ENCODE data around the gene SHISA9.

Gene SHISA9

GRCh38 chr16:13014476-13014875 is 113.1 kb downstream of the SHISA9 start:
- Histone ChIP-seq H3K9me3 (ENCODE audit: insufficient read depth, low read length) (no peaks in the 10 kb centered on the region), H3K4me3 (ENCODE audit: low read length) (no peak overlapping the region), H3K4me1 (ENCODE audit: low read length) (no peaks in the 10 kb centered on the region), H4K20me1 (ENCODE audit: insufficient read depth, low read length) (no peaks in the 10 kb centered on the region), H3K4me2 (ENCODE audit: low read length) (no peak overlapping the region), H3K27ac (ENCODE audit: low read length) (no peak overlapping the region), H3K9ac (ENCODE audit: low read length) (no peak overlapping the region), H3K27me3 (ENCODE audit: low read depth, low read length) (no peaks in the 10 kb centered on the region), H3K36me3 (replicated peaks; ENCODE audit: low read depth, low read length) (no peaks in the 10 kb centered on the region), H3K79me2 (ENCODE audit: low read length) (no peaks in the 10 kb centered on the region), H2AFZ (ENCODE audit: low read depth, low read length) (no peak overlapping the region)
- TF ChIP-seq, protein P1, sequence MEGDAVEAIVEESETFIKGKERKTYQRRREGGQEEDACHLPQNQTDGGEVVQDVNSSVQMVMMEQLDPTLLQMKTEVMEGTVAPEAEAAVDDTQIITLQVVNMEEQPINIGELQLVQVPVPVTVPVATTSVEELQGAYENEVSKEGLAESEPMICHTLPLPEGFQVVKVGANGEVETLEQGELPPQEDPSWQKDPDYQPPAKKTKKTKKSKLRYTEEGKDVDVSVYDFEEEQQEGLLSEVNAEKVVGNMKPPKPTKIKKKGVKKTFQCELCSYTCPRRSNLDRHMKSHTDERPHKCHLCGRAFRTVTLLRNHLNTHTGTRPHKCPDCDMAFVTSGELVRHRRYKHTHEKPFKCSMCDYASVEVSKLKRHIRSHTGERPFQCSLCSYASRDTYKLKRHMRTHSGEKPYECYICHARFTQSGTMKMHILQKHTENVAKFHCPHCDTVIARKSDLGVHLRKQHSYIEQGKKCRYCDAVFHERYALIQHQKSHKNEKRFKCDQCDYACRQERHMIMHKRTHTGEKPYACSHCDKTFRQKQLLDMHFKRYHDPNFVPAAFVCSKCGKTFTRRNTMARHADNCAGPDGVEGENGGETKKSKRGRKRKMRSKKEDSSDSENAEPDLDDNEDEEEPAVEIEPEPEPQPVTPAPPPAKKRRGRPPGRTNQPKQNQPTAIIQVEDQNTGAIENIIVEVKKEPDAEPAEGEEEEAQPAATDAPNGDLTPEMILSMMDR (IDR thresholded peaks at IDR 0.05; ENCODE audit: low read depth, low read length): no peak
- TF ChIP-seq EZH2phosphoT487 (IDR thresholded peaks at IDR 0.05; ENCODE audit: low read depth): no peak

GRCh38 chr16:13018026-13018425 is 116.6 kb downstream of the SHISA9 start:
- Histone ChIP-seq H3K9me3 (ENCODE audit: insufficient read depth, low read length) (no peaks in the 10 kb centered on the region), H4K20me1 (ENCODE audit: insufficient read depth, low read length) (no peaks in the 10 kb centered on the region), H3K9ac (ENCODE audit: low read length) (no peak overlapping the region), H3K4me3 (ENCODE audit: low read length) (no peak overlapping the region), H3K4me2 (ENCODE audit: low read length) (no peak overlapping the region), H3K27me3 (ENCODE audit: low read depth, low read length) (no peaks in the 10 kb centered on the region), H2AFZ (ENCODE audit: low read depth, low read length) (no peak overlapping the region), H3K4me1 (ENCODE audit: low read length) (no peaks in the 10 kb centered on the region), H3K79me2 (ENCODE audit: low read length) (no peaks in the 10 kb centered on the region), H3K36me3 (replicated peaks; ENCODE audit: low read depth, low read length) (no peaks in the 10 kb centered on the region), H3K27ac (ENCODE audit: low read length) (no peak overlapping the region)
- no peak for TF ChIP-seq EZH2phosphoT487 (IDR thresholded peaks at IDR 0.05; ENCODE audit: low read depth)
- TF ChIP-seq, protein P1 (IDR thresholded peaks at IDR 0.05; ENCODE audit: low read depth, low read length): no peak

GRCh38 chr16:13021996-13022395 is 120.6 kb downstream of the SHISA9 start:
- H3K9ac ChIP-seq (ENCODE audit: low read length): no peak overlapping the region
- no peak overlapping the region for H3K4me2 ChIP-seq (ENCODE audit: low read length)
- no peak overlapping the region for H3K27ac ChIP-seq (ENCODE audit: low read length)
- H2AFZ ChIP-seq (ENCODE audit: low read depth, low read length): no peak overlapping the region
- no peaks in the 10 kb centered on the region for H3K36me3 ChIP-seq (replicated peaks; ENCODE audit: low read depth, low read length)
- H4K20me1 ChIP-seq (ENCODE audit: insufficient read depth, low read length): no peaks in the 10 kb centered on the region
- no peak overlapping the region for H3K4me3 ChIP-seq (ENCODE audit: low read length)
- no peaks in the 10 kb centered on the region for H3K79me2 ChIP-seq (ENCODE audit: low read length)
- TF ChIP-seq EZH2phosphoT487 (IDR thresholded peaks at IDR 0.05; ENCODE audit: low read depth): no peak
- TF ChIP-seq, protein P1 (IDR thresholded peaks at IDR 0.05; ENCODE audit: low read depth, low read length): no peak
- H3K4me1 ChIP-seq (ENCODE audit: low read length): no peaks in the 10 kb centered on the region
- no peaks in the 10 kb centered on the region for H3K27me3 ChIP-seq (ENCODE audit: low read depth, low read length)
- H3K9me3 ChIP-seq (ENCODE audit: insufficient read depth, low read length): no peaks in the 10 kb centered on the region

GRCh38 chr16:13029786-13030185 is 128.4 kb downstream of the SHISA9 start:
- Histone ChIP-seq H4K20me1 (ENCODE audit: insufficient read depth, low read length) (no peaks in the 10 kb centered on the region), H3K79me2 (ENCODE audit: low read length) (no peaks in the 10 kb centered on the region), H3K9me3 (ENCODE audit: insufficient read depth, low read length) (no peaks in the 10 kb centered on the region), H3K27ac (ENCODE audit: low read length) (no peak overlapping the region), H3K4me2 (ENCODE audit: low read length) (no peak overlapping the region), H2AFZ (ENCODE audit: low read depth, low read length) (no peak overlapping the region), H3K4me3 (ENCODE audit: low read length) (no peak overlapping the region), H3K4me1 (ENCODE audit: low read length) (no peaks in the 10 kb centered on the region), H3K9ac (ENCODE audit: low read length) (no peak overlapping the region), H3K36me3 (replicated peaks; ENCODE audit: low read depth, low read length) (no peaks in the 10 kb centered on the region), H3K27me3 (ENCODE audit: low read depth, low read length) (no peaks in the 10 kb centered on the region)
- TF ChIP-seq, protein P1 (IDR thresholded peaks at IDR 0.05; ENCODE audit: low read depth, low read length): no peak
- TF ChIP-seq EZH2phosphoT487 (IDR thresholded peaks at IDR 0.05; ENCODE audit: low read depth): no peak
